Measurements from ENCODE around the gene MRPS33. TPM values are rescaled to one million over a fixed set of nuclear protein-coding genes. Genes with fewer than 3 reads are reported as not detected.
A peak's percentile ranks its signal among the peaks of the same experiment; 100 is the strongest.

The MRPS33 gene
- total and polyA plus RNA-seq, 10 of the 15 experiments (the other 5 are each of a cell fraction or from before 2014, with no cell fraction given): 48.4 to 372 (median 124) TPM

GRCh38 chr7:141014524-141015395, at the start of gene MRPS33 (continued):
- TF ChIP-seq MTA2 (IDR thresholded peaks at IDR 0.05; ENCODE audit: low read depth): peak; percentile 74
- TF ChIP-seq BCL3 (IDR thresholded peaks at IDR 0.05; ENCODE audit: borderline replicate concordance, insufficient read depth, low read depth, low read length, poor library complexity, severe bottlenecking): peak; percentile 46
- TF ChIP-seq GABPA (IDR thresholded peaks at IDR 0.05; ENCODE audit: low read depth): peak; percentile 93
- TF ChIP-seq RBBP5 (conservative IDR thresholded peaks at IDR 0.05): no peak
- 0 out of 2 replicates have a peak, but pooled peaks have one; percentile 32 for TF ChIP-seq IRF3 (IDR thresholded peaks at IDR 0.05)
- TF ChIP-seq IRF4 (IDR thresholded peaks at IDR 0.05; ENCODE audit: low read depth, low read length): no peak
- peak; percentile 96 for TF ChIP-seq POLR2AphosphoS5 (IDR thresholded peaks at IDR 0.05; ENCODE audit: low read length)
- TF ChIP-seq E2F4 (IDR thresholded peaks at IDR 0.05; ENCODE audit: low read depth, low read length): no peak
- TF ChIP-seq NR2F1 (conservative IDR thresholded peaks at IDR 0.05): peak; percentile 97
- peak; percentile 85 for TF ChIP-seq CREM (IDR thresholded peaks at IDR 0.05; ENCODE audit: low read depth)
- TF ChIP-seq TCF7 (IDR thresholded peaks at IDR 0.05; ENCODE audit: borderline replicate concordance): no peak
- no peak for TF ChIP-seq SREBF2 (IDR thresholded peaks at IDR 0.05; ENCODE audit: low read length)
- peak; percentile 23 for TF ChIP-seq SP1 (IDR thresholded peaks at IDR 0.05; ENCODE audit: low read depth, low read length)
- TF ChIP-seq HDGF (IDR thresholded peaks at IDR 0.05): no peak
- no peak for TF ChIP-seq SUZ12 (IDR thresholded peaks at IDR 0.05; ENCODE audit: unreplicated experiment)
- 0 out of 2 replicates have a peak, but pooled peaks have one; percentile 41 for TF ChIP-seq SMAD5 (IDR thresholded peaks at IDR 0.05; ENCODE audit: low read depth)
- peak; percentile 50; the same call in 1 of the 2 replicates for TF ChIP-seq ZNF24 (IDR thresholded peaks at IDR 0.05)
- TF ChIP-seq STAT1 (conservative IDR thresholded peaks at IDR 0.05): peak; percentile 86; the same call in 1 of the 2 replicates
- peak; percentile 37; the same call in 1 of the 2 replicates for TF ChIP-seq ATF3 (IDR thresholded peaks at IDR 0.05; ENCODE audit: borderline replicate concordance, extremely low read depth, low read depth, low read length)
- peak; percentile 88 to 94 for TF ChIP-seq BHLHE40 (IDR thresholded peaks at IDR 0.05; ENCODE audit: borderline replicate concordance in 1 of 2, low read depth in 2 of 2, low read length in 1 of 2)
- TF ChIP-seq PKNOX1 (IDR thresholded peaks at IDR 0.05): no peak
- peak; percentile 52; the same call in 1 of the 2 replicates for TF ChIP-seq SIN3A (IDR thresholded peaks at IDR 0.05; ENCODE audit: low read depth, low read length)
- TF ChIP-seq RAD21 (IDR thresholded peaks at IDR 0.05; ENCODE audit: insufficient read depth, low read depth, low read length): no peak
- TF ChIP-seq PML (IDR thresholded peaks at IDR 0.05; ENCODE audit: low read length): peak; percentile 89

Measured in GM12878 (cell line).